ENCODE data around the gene PRAC2.

Gene PRAC2

DNA sequence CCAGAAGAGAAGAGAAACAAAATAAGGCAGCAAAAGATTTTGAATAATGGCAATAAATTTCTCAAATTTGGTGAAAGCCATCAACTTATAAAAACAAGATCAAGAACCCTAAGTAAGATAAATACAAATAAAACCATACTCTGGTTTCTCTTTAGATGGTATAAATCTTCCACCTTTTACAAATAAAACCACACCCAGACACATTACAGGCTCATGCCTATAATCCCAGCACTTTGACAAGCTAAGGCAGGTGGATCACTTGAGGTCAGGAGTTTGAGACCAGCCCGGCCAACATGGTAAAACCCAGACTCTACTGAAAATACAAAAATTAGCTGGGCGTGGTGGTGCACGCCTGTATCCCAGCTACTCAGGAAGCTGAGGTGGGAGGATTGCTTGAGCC is 50.3 kb downstream of the PRAC2 start:
- H3K36me3 ChIP-seq (ENCODE audit: insufficient read depth, low read length) = no peaks in the 10 kb centered on the region
- no peak overlapping the region for H3K9ac ChIP-seq (ENCODE audit: low read length)
- no peaks in the 10 kb centered on the region for H3K4me1 ChIP-seq (ENCODE audit: insufficient read depth, low read length)
- no peak overlapping the region for H3K27ac ChIP-seq (ENCODE audit: low read depth, low read length)
- H3K27me3 ChIP-seq (ENCODE audit: control insufficient read depth in 1 of 2, insufficient read depth in 2 of 2, low read length in 2 of 2) = no peaks in the 10 kb centered on the region
- H3K4me3 ChIP-seq (ENCODE audit: low read depth in 1 of 2, low read length in 2 of 2) = no peak overlapping the region
- H3K9me3 ChIP-seq (ENCODE audit: low read length) = no peaks in the 10 kb centered on the region
